ENCODE measurements around the gene APBA1.

The APBA1 gene

GRCh38 chr9:69455311-69455710 lies 216.9 kb downstream of the APBA1 start:
- Histone ChIP-seq H3K4me3 (ENCODE audit: low read depth in 1 of 2, low read length in 1 of 2) (no peak overlapping the region), H3K9me3 (no peaks in the 10 kb centered on the region), H3K27ac (no peak overlapping the region), H3K27me3 (peaks cover 8% of the 10 kb centered on the region), H3K36me3 (no peaks in the 10 kb centered on the region), H3K4me1 (ENCODE audit: control insufficient read depth in 1 of 2, insufficient read depth in 1 of 2, low read depth in 1 of 2, low read length in 1 of 2) (peaks cover 12 to 57% of the 10 kb centered on the region in 2 experiments)
- TF ChIP-seq CTCF (IDR thresholded peaks at IDR 0.05): no peak

- Histone ChIP-seq H3K27me3 (peaks cover 11% of the 10 kb centered on the region), H3K9me3 (no peaks in the 10 kb centered on the region), H3K36me3 (no peaks in the 10 kb centered on the region), H3K27ac (peak overlapping the region; percentile 56), H3K4me1 (ENCODE audit: control insufficient read depth in 1 of 2, insufficient read depth in 1 of 2, low read depth in 1 of 2, low read length in 1 of 2) (peaks cover 12 to 49% of the 10 kb centered on the region in 2 experiments), H3K4me3 (ENCODE audit: low read depth in 1 of 2, low read length in 1 of 2) (no peak overlapping the region)
- no peak for TF ChIP-seq CTCF (IDR thresholded peaks at IDR 0.05)
Measured at GRCh38 chr9:69454321-69454720, 217.8 kb downstream of the APBA1 start.

- Histone ChIP-seq H3K4me1 (ENCODE audit: control insufficient read depth in 1 of 2, insufficient read depth in 1 of 2, low read depth in 1 of 2, low read length in 1 of 2) (peaks cover 12 to 43% of the 10 kb centered on the region in 2 experiments), H3K36me3 (no peaks in the 10 kb centered on the region), H3K27ac (no peak overlapping the region), H3K27me3 (peaks cover 11% of the 10 kb centered on the region), H3K9me3 (no peaks in the 10 kb centered on the region), H3K4me3 (ENCODE audit: low read depth in 1 of 2, low read length in 1 of 2) (no peak overlapping the region)
- TF ChIP-seq CTCF (IDR thresholded peaks at IDR 0.05): no peak
Measured at GRCh38 chr9:69453746-69454145, 218.4 kb downstream of the APBA1 start.

GRCh38 chr9:69452110-69452782 lies 219.9 kb downstream of the APBA1 start:
- Histone ChIP-seq H3K36me3 (no peaks in the 10 kb centered on the region), H3K27ac (no peak overlapping the region), H3K4me1 (ENCODE audit: control insufficient read depth in 1 of 2, insufficient read depth in 1 of 2, low read depth in 1 of 2, low read length in 1 of 2) (peaks cover 12 to 31% of the 10 kb centered on the region in 2 experiments), H3K9me3 (no peaks in the 10 kb centered on the region), H3K27me3 (peaks cover 11% of the 10 kb centered on the region), H3K4me3 (ENCODE audit: low read depth in 1 of 2, low read length in 1 of 2) (no peak overlapping the region)
- no peak for TF ChIP-seq CTCF (IDR thresholded peaks at IDR 0.05)

GRCh38 chr9:69446496-69446895 lies 225.7 kb downstream of the APBA1 start:
- no peaks in the 10 kb centered on the region for H3K9me3 ChIP-seq
- no peak for TF ChIP-seq CTCF (IDR thresholded peaks at IDR 0.05)
- no peaks in the 10 kb centered on the region for H3K4me1 ChIP-seq (ENCODE audit: control insufficient read depth in 1 of 2, insufficient read depth in 1 of 2, low read depth in 1 of 2, low read length in 1 of 2)
- no peak overlapping the region for H3K4me3 ChIP-seq (ENCODE audit: low read depth in 1 of 2, low read length in 1 of 2)
- H3K27me3 ChIP-seq: peaks cover 55% of the 10 kb centered on the region
- no peak overlapping the region for H3K27ac ChIP-seq
- H3K36me3 ChIP-seq: no peaks in the 10 kb centered on the region
